Breast epithelium (tissue), 3 donors: ENCODE results near the gene TEC.

Experiments
- POLR2A ChIP-seq: fragments of 450-650 bp; IDR thresholded peaks from one replicate; pipeline ENCODE4 v1.6.1; 2016; ENCODE audit warnings: antibody characterized with exemption, mild to moderate bottlenecking, moderate library complexity
- TF ChIP-seq, protein P1 (sequence below), 3 donors: fragments of 450-650 bp; IDR thresholded peaks; one replicate each; pipeline ENCODE4 v1.5.1; 2016 to 2017; ENCODE audit warnings: antibody characterized with exemption in 3 of 3, mild to moderate bottlenecking in 3 of 3, moderate library complexity in 3 of 3

DNA sequence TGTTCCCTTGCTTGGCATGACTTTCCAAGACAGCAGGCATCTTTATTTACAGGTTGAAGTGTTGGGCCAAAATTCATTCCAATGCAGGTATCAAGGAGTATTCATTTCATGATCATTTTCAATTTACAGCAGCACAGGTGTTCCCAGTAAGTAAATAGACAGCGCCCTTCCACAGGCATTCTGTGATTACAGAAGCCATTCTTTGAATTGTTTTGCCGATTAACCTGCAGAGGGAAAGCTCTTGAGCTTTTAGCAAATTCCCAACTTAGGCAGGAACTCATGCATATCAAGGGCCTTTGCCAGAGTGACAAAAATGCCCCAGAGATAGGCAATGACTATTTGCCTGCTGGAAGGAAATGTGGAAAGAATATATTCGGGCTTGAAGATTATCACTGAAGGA, 142.4 kb downstream of the TEC start:
- TF ChIP-seq, protein P1, sequence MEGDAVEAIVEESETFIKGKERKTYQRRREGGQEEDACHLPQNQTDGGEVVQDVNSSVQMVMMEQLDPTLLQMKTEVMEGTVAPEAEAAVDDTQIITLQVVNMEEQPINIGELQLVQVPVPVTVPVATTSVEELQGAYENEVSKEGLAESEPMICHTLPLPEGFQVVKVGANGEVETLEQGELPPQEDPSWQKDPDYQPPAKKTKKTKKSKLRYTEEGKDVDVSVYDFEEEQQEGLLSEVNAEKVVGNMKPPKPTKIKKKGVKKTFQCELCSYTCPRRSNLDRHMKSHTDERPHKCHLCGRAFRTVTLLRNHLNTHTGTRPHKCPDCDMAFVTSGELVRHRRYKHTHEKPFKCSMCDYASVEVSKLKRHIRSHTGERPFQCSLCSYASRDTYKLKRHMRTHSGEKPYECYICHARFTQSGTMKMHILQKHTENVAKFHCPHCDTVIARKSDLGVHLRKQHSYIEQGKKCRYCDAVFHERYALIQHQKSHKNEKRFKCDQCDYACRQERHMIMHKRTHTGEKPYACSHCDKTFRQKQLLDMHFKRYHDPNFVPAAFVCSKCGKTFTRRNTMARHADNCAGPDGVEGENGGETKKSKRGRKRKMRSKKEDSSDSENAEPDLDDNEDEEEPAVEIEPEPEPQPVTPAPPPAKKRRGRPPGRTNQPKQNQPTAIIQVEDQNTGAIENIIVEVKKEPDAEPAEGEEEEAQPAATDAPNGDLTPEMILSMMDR (IDR thresholded peaks at IDR 0.05), result no peak
- TF ChIP-seq POLR2A, result no peak
